OCI-LY7 (cell line): ENCODE results near the gene GRN. TPM values are rescaled to one million over a fixed set of nuclear protein-coding genes. Genes with fewer than 3 reads are reported as not detected.

ENCODE experiments used
- BruUV-seq: library from RNA; stranded (reverse); fragments of 400-500 nt; replicated peaks from 2 replicates; lab custom pipeline; 2021; lab: Mats Ljungman, UMichigan
- CTCF ChIA-PET: fragments of 300-600 bp; sonication (Branson Sonifier 250); formaldehyde crosslinking; loops from one replicate; lab custom pipeline; 2022; ENCODE audit warnings: antibody characterized with exemption; ENCODE audit not compliant: unreplicated experiment; lab: Charles Lee
- POLR2A ChIA-PET: fragments of 300-600 bp; sonication (Branson Sonifier 250); formaldehyde crosslinking; loops from one replicate; lab custom pipeline; 2022; ENCODE audit warnings: antibody characterized with exemption; lab: Charles Lee
- DNase-seq: peaks from one replicate; pipeline ENCODE4 v3.0.0-alpha.2; 2015; ENCODE audit warnings: low spot score
- H2AFZ ChIP-seq: fragments of 200-600 bp; sonication (generic), shearing (Covaris generic); 2 replicates; pipeline ENCODE4 v1.6.1; 2014; ENCODE audit warnings: mild to moderate bottlenecking, antibody characterized with exemption, low read length, moderate library complexity
- H3K27ac ChIP-seq: fragments of 200-600 bp; sonication (generic); 2 replicates; pipeline ENCODE4 v1.5.1; 2014; ENCODE audit warnings: mixed run types, low read depth, mild to moderate bottlenecking, moderate library complexity, low read length, inconsistent platforms; ENCODE audit not compliant: poor library complexity, severe bottlenecking
- H3K36me3 ChIP-seq: fragments of 200-600 bp; sonication (generic); 2 replicates; pipeline ENCODE4 v1.6.1; 2014; ENCODE audit warnings: mild to moderate bottlenecking, antibody characterized with exemption, low read length, moderate library complexity, mixed read lengths; ENCODE audit not compliant: insufficient read depth
- H3K4me1 ChIP-seq: fragments of 200-600 bp; sonication (generic); 2 replicates; pipeline ENCODE4 v1.5.1; 2014; ENCODE audit warnings: mild to moderate bottlenecking, low read length; ENCODE audit not compliant: insufficient read depth, poor library complexity, severe bottlenecking
- H3K4me2 ChIP-seq: fragments of 200-600 bp; sonication (generic); 2 replicates; pipeline ENCODE4 v1.6.1; 2014; ENCODE audit warnings: mild to moderate bottlenecking, low read length
- H3K4me3 ChIP-seq: fragments of 200-600 bp; sonication (generic); 2 replicates; pipeline ENCODE4 v1.5.1; 2014; ENCODE audit warnings: mild to moderate bottlenecking, low read depth, low read length; ENCODE audit not compliant: poor library complexity, severe bottlenecking
- H3K79me2 ChIP-seq: fragments of 200-600 bp; sonication (generic); 2 replicates; pipeline ENCODE4 v1.6.1; 2016; ENCODE audit warnings: low read depth, mild to moderate bottlenecking, low read length, moderate library complexity, mixed read lengths; ENCODE audit not compliant: insufficient read depth
- H3K9me2 ChIP-seq: fragments of 200-600 bp; sonication (generic); 2 replicates; pipeline ENCODE4 v1.6.1; 2016; ENCODE audit warnings: mild to moderate bottlenecking, low read length, mixed read lengths; ENCODE audit not compliant: insufficient read depth
- H3K9me3 ChIP-seq: fragments of 200-600 bp; sonication (generic); 2 replicates; pipeline ENCODE4 v1.6.1; 2014; ENCODE audit warnings: mild to moderate bottlenecking, mixed run types, low read length, mixed read lengths
- H4K20me1 ChIP-seq: fragments of 200-600 bp; sonication (generic); 2 replicates; pipeline ENCODE4 v1.6.1; 2014; ENCODE audit warnings: mild to moderate bottlenecking, antibody characterized with exemption, low read length, moderate library complexity, mixed read lengths; ENCODE audit not compliant: insufficient read depth
- EZH2phosphoT487 ChIP-seq: fragments of 200-600 bp; sonication (generic); IDR thresholded peaks from 2 replicates; pipeline ENCODE4 v1.6.1; 2018; ENCODE audit warnings: low read depth, borderline replicate concordance, mild to moderate bottlenecking, mixed run types, antibody characterized with exemption, low read length, moderate library complexity, mixed read lengths
- intact Hi-C: fragments of 100-400 bp; cut with micrococcal nuclease; formaldehyde crosslinking; loops from one replicate; pipeline ENCODE4 v1.10.0; 2022; ENCODE audit not compliant: unreplicated experiment
- total RNA-seq, 2 experiments: library from RNA; depleted of rRNA in 1 of 2; stranded (reverse); fragments of >200 nt in 1 of 2; shearing (Covaris generic) in 1 of 2; gene quantifications; 2 replicates each; pipeline ENCODE4 v1.2.3, GENCODE V29; 2014 to 2022
- TF ChIP-seq, protein P1 (sequence below): fragments of 200-600 bp; sonication (generic); conservative IDR thresholded peaks from 2 replicates; pipeline ENCODE4 v1.5.1; 2014; ENCODE audit warnings: mild to moderate bottlenecking, antibody characterized with exemption, low read length, moderate library complexity, mixed read lengths

Gene GRN
- total RNA-seq, 2 experiments from 2014 or later = 203 to 247 TPM

- Histone ChIP-seq H3K79me2 (no peaks in the 10 kb centered on the region), H3K9me3 (no peaks in the 10 kb centered on the region), H2AFZ (no peak overlapping the region), H3K4me1 (no peaks in the 10 kb centered on the region), H4K20me1 (no peaks in the 10 kb centered on the region), H3K4me2 (no peak overlapping the region), H3K27ac (no peak overlapping the region), H3K36me3 (no peaks in the 10 kb centered on the region), H3K9me2 (no peaks in the 10 kb centered on the region), H3K4me3 (no peak overlapping the region)
- ChIA-PET POLR2A (no interaction called here), CTCF (no interaction called here)
- DNase-seq = no peak
- BruUV-seq = no TSS peak
- TF ChIP-seq, protein P1, sequence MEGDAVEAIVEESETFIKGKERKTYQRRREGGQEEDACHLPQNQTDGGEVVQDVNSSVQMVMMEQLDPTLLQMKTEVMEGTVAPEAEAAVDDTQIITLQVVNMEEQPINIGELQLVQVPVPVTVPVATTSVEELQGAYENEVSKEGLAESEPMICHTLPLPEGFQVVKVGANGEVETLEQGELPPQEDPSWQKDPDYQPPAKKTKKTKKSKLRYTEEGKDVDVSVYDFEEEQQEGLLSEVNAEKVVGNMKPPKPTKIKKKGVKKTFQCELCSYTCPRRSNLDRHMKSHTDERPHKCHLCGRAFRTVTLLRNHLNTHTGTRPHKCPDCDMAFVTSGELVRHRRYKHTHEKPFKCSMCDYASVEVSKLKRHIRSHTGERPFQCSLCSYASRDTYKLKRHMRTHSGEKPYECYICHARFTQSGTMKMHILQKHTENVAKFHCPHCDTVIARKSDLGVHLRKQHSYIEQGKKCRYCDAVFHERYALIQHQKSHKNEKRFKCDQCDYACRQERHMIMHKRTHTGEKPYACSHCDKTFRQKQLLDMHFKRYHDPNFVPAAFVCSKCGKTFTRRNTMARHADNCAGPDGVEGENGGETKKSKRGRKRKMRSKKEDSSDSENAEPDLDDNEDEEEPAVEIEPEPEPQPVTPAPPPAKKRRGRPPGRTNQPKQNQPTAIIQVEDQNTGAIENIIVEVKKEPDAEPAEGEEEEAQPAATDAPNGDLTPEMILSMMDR = no peak
- TF ChIP-seq EZH2phosphoT487 = no peak
- intact Hi-C loops = no loop called here
Measured at GRCh38 chr17:44372036-44372435, 26.9 kb downstream of the GRN start.

- no peak for TF ChIP-seq EZH2phosphoT487
- TF ChIP-seq, protein P1 = no peak
- H3K9me2 ChIP-seq = no peaks in the 10 kb centered on the region
- H3K36me3 ChIP-seq = no peaks in the 10 kb centered on the region
- H4K20me1 ChIP-seq = no peaks in the 10 kb centered on the region
- intact Hi-C loops = no loop called here
- no peak overlapping the region for H3K4me2 ChIP-seq
- H3K4me3 ChIP-seq = no peak overlapping the region
- H3K9me3 ChIP-seq = no peaks in the 10 kb centered on the region
- no peaks in the 10 kb centered on the region for H3K79me2 ChIP-seq
- ChIA-PET POLR2A (no interaction called here), CTCF (no interaction called here)
- no peak overlapping the region for H3K27ac ChIP-seq
- no peaks in the 10 kb centered on the region for H3K4me1 ChIP-seq
- no peak overlapping the region for H2AFZ ChIP-seq
- no peak for DNase-seq
- no TSS peak for BruUV-seq
Measured at GRCh38 chr17:44374306-44375195, 29.4 kb downstream of the GRN start.
